OCI-LY7 (cell line): Measurements from ENCODE around the gene ACOX1.

ENCODE experiments used
- CTCF ChIP-seq: fragments of 200-600 bp; sonication (generic); conservative IDR thresholded peaks from 2 replicates; pipeline ENCODE4 v1.5.1; 2014; ENCODE audit warnings: mild to moderate bottlenecking, antibody characterized with exemption, low read length, moderate library complexity, mixed read lengths
- EZH2phosphoT487 ChIP-seq: fragments of 200-600 bp; sonication (generic); IDR thresholded peaks from 2 replicates; pipeline ENCODE4 v1.6.1; 2018; ENCODE audit warnings: low read depth, borderline replicate concordance, mild to moderate bottlenecking, mixed run types, antibody characterized with exemption, low read length, moderate library complexity, mixed read lengths

- TF ChIP-seq EZH2phosphoT487 (no peak), CTCF (no peak)
These were observed 8.9 kb downstream of the ACOX1 start for GRCh38 chr17:75970011-75970523.
